HCT116 (cell line): ENCODE data around the gene RAP1GAP2. TPM values are rescaled to one million over a fixed set of nuclear protein-coding genes. Genes with fewer than 3 reads are reported as not detected.
A peak's percentile ranks its signal among the peaks of the same experiment; 100 is the strongest.

Source experiments
- ATAC-seq: fragments of 200-7000 bp; cut with Tn5 transposase; 2 replicates; pipeline ENCODE4 v1.9.1; 2020; ENCODE audit warnings: mild to moderate bottlenecking, moderate library complexity
- BruUV-seq: library from RNA; stranded (reverse); fragments of 400-500 nt; replicated peaks from 2 replicates; lab custom pipeline; 2021; lab: Mats Ljungman, UMichigan
- CTCF ChIA-PET: fragments of 300-600 bp; sonication (Branson Sonifier 250); formaldehyde crosslinking; loops from one replicate; lab custom pipeline; 2021; ENCODE audit warnings: antibody characterized with exemption; lab: Charles Lee
- POLR2A ChIA-PET: fragments of 300-600, 350-600 bp; sonication (Branson Sonifier 250); formaldehyde crosslinking; loops from one replicate; lab custom pipeline; 2021; ENCODE audit warnings: antibody characterized with exemption; lab: Charles Lee
- RAD21 ChIA-PET, 2 experiments: fragments of 300-600 bp; sonication (Branson Sonifier 250); formaldehyde crosslinking; loops; one replicate each; lab custom pipeline; 2023; ENCODE audit warnings: low total read pairs in 2 of 2; ENCODE audit not compliant: uncharacterized antibody in 2 of 2, unreplicated experiment in 2 of 2, low non-redundant PET in 1 of 2; lab: Charles Lee
- DNase-seq: peaks from one replicate; pipeline ENCODE4 v3.0.0-alpha.2; 2010; ENCODE audit warnings: low read depth, low spot score
- H2AFZ ChIP-seq: fragments of 200-600 bp; shearing (Covaris generic), sonication (generic); 2 replicates; pipeline ENCODE4 v1.6.1; 2017; ENCODE audit warnings: low read depth, mixed run types, mixed read lengths, antibody characterized with exemption, low read length; ENCODE audit not compliant: poor library complexity, severe bottlenecking
- H3K27ac ChIP-seq: 2 replicates; pipeline ENCODE4 v1.5.1; 2012; ENCODE audit warnings: low read depth, low read length
- H3K27me3 ChIP-seq: fragments of 200-600 bp; sonication (generic); 2 replicates; pipeline ENCODE4 v1.6.1; 2016; ENCODE audit warnings: mixed run types, low read length, mixed read lengths; ENCODE audit not compliant: insufficient read depth
- H3K36me3 ChIP-seq, 2 experiments: fragments of 200-500 bp in 1 of 2; fragments of 200-600 bp in 1 of 2; sonication (Bioruptor generic) in 1 of 2; sonication (generic) in 1 of 2; 2 replicates each; pipeline versions ENCODE4 v1.5.1 to v1.6.1; 2014 to 2016; ENCODE audit warnings: low read length in 2 of 2, inconsistent platforms in 1 of 2, mixed read lengths in 1 of 2, mixed run types in 1 of 2; ENCODE audit not compliant: insufficient read depth in 2 of 2, control insufficient read depth in 1 of 2
- H3K4me1 ChIP-seq, 2 experiments: fragments of 200-600 bp in 1 of 2; sonication (generic) in 1 of 2; 2 replicates each; pipeline versions ENCODE4 v1.5.1 to v1.6.1; 2012 to 2017; ENCODE audit warnings: low read length in 2 of 2, inconsistent platforms in 1 of 2, mild to moderate bottlenecking in 1 of 2, mixed read lengths in 1 of 2, mixed run types in 1 of 2, moderate library complexity in 1 of 2; ENCODE audit not compliant: insufficient read depth in 2 of 2, control insufficient read depth in 1 of 2
- H3K4me2 ChIP-seq: fragments of 200-600 bp; sonication (generic); 2 replicates; pipeline ENCODE4 v1.6.1; 2017; ENCODE audit warnings: mixed run types, low read length, mixed read lengths
- H3K4me3 ChIP-seq, 2 experiments: fragments of 200-600 bp in 1 of 2; sonication (generic) in 1 of 2; replicated peaks in 1 of 2; 2 replicates each; pipeline ENCODE4 v1.5.1; 2011 to 2016; ENCODE audit warnings: low read length in 2 of 2, control low read depth in 1 of 2, low read depth in 1 of 2, mild to moderate bottlenecking in 1 of 2, mixed read lengths in 1 of 2, mixed run types in 1 of 2
- H3K79me2 ChIP-seq: fragments of 200-600 bp; sonication (generic); 2 replicates; pipeline ENCODE4 v1.6.1; 2017; ENCODE audit warnings: mild to moderate bottlenecking, mixed run types, low read length, moderate library complexity, mixed read lengths; ENCODE audit not compliant: insufficient read depth
- H3K9ac ChIP-seq: fragments of 200-600 bp; sonication (generic); 2 replicates; pipeline ENCODE4 v1.6.1; 2016; ENCODE audit warnings: low read length, mixed read lengths
- H3K9me2 ChIP-seq: fragments of 200-600 bp; sonication (generic), shearing (Covaris generic); 2 replicates; pipeline ENCODE4 v1.6.1; 2017; ENCODE audit warnings: mixed run types, mild to moderate bottlenecking, moderate library complexity; ENCODE audit not compliant: insufficient read depth
- H3K9me3 ChIP-seq, 2 experiments: fragments of 200-500 bp in 1 of 2; fragments of 200-600 bp in 1 of 2; sonication (Bioruptor generic) in 1 of 2; sonication (generic) in 1 of 2; 2 replicates each; pipeline ENCODE4 v1.6.1; 2014 to 2017; ENCODE audit warnings: low read length in 2 of 2, mixed read lengths in 2 of 2, inconsistent platforms in 1 of 2, low read depth in 1 of 2, mild to moderate bottlenecking in 1 of 2, mixed run types in 1 of 2, moderate library complexity in 1 of 2; ENCODE audit not compliant: control insufficient read depth in 1 of 2, insufficient read depth in 1 of 2
- H4K20me1 ChIP-seq: fragments of 200-600 bp; sonication (generic), shearing (Covaris generic); 2 replicates; pipeline ENCODE4 v1.6.1; 2017; ENCODE audit warnings: mixed run types, mild to moderate bottlenecking, moderate library complexity; ENCODE audit not compliant: insufficient read depth
- CBX3 ChIP-seq: IDR thresholded peaks from 2 replicates; pipeline ENCODE4 v1.6.1; 2012; ENCODE audit warnings: low read depth
- CTCF ChIP-seq, 3 experiments: fragments of 200-600 bp in 1 of 3; sonication (generic) in 1 of 3; IDR thresholded peaks in 2 of 3; conservative IDR thresholded peaks in 1 of 3; 2 replicates each; pipeline ENCODE4 v1.5.1; 2012 to 2017; ENCODE audit warnings: low read depth in 2 of 3, low read length in 2 of 3, antibody characterized with exemption in 1 of 3, borderline replicate concordance in 1 of 3, control low read depth in 1 of 3, mild to moderate bottlenecking in 1 of 3, mixed read lengths in 1 of 3, mixed run types in 1 of 3, moderate library complexity in 1 of 3; ENCODE audit not compliant: insufficient read depth in 1 of 3
- EZH2phosphoT487 ChIP-seq: fragments of 200-600 bp; IDR thresholded peaks from 2 replicates; pipeline ENCODE4 v1.6.1; 2018; ENCODE audit warnings: antibody characterized with exemption, borderline replicate concordance
- FOSL1 ChIP-seq: IDR thresholded peaks from 2 replicates; pipeline ENCODE4 v1.6.1; 2012; ENCODE audit warnings: low read depth
- POLR2A ChIP-seq: IDR thresholded peaks from 2 replicates; pipeline ENCODE4 v1.7.0; 2011; ENCODE audit warnings: borderline replicate concordance; ENCODE audit not compliant: insufficient read depth, insufficient read length; ENCODE audit errors: extremely low read depth
- POLR2AphosphoS5 ChIP-seq: IDR thresholded peaks from 2 replicates; pipeline ENCODE4 v1.6.1; 2011; ENCODE audit warnings: mild to moderate bottlenecking, low read depth, low read length, moderate library complexity
- RAD21 ChIP-seq: IDR thresholded peaks from 2 replicates; pipeline ENCODE4 v1.6.1; 2012; ENCODE audit warnings: low read depth, mild to moderate bottlenecking
- REST ChIP-seq: IDR thresholded peaks from 2 replicates; pipeline ENCODE4 v1.6.1; 2012; ENCODE audit warnings: low read depth
- SRF ChIP-seq: IDR thresholded peaks from 2 replicates; pipeline ENCODE4 v1.6.1; 2012; ENCODE audit warnings: low read depth
- TCF7L2 ChIP-seq: IDR thresholded peaks from 2 replicates; pipeline ENCODE4 v1.7.0; 2011; ENCODE audit warnings: borderline replicate concordance, inconsistent platforms; ENCODE audit not compliant: insufficient read depth, insufficient read length; ENCODE audit errors: extremely low read depth
- YY1 ChIP-seq: IDR thresholded peaks from 2 replicates; pipeline ENCODE4 v1.6.1; 2011; ENCODE audit warnings: low read length, low read depth, moderate library complexity, mild to moderate bottlenecking; ENCODE audit not compliant: insufficient replicate concordance; ENCODE audit errors: extremely low read depth
- intact Hi-C: fragments of 100-400 bp; cut with micrococcal nuclease; formaldehyde crosslinking; loops from 2 replicates; pipeline ENCODE4 v1.10.0; 2022
- total RNA-seq: library from RNA; stranded (reverse); gene quantifications from one replicate; pipeline ENCODE4 v1.2.1, GENCODE V29; 2021; ENCODE audit not compliant: unreplicated experiment

The RAP1GAP2 gene
- total RNA-seq, 1 experiment from 2014 or later, result 54.6 TPM

GRCh38 chr17:2871205-2871604 lies 75.0 kb downstream of the RAP1GAP2 start:
- no TSS peak for BruUV-seq
- no peaks in the 10 kb centered on the region for H3K27me3 ChIP-seq
- no peak overlapping the region for H3K4me3 ChIP-seq
- DNase-seq, result no peak
- peak overlapping the region; percentile 47 for H3K4me2 ChIP-seq
- H3K36me3 ChIP-seq, result no peaks in the 10 kb centered on the region
- no peaks in the 10 kb centered on the region for H3K9me2 ChIP-seq
- H2AFZ ChIP-seq, result no peak overlapping the region
- H4K20me1 ChIP-seq, result no peaks in the 10 kb centered on the region
- no peak overlapping the region for H3K27ac ChIP-seq
- RAD21 ChIA-PET, result no interaction called here
- CTCF ChIA-PET, result no interaction called here
- intact Hi-C loops, result no loop called here
- POLR2A ChIA-PET, result no interaction called here
- no peaks in the 10 kb centered on the region for H3K79me2 ChIP-seq
- H3K9me3 ChIP-seq, result no peaks in the 10 kb centered on the region
- peaks cover 2 to 30% of the 10 kb centered on the region in 2 experiments; a peak in 3 of 4 replicates for H3K4me1 ChIP-seq
- ATAC-seq, result peak; percentile 65
- TF ChIP-seq SRF, result no peak
- TF ChIP-seq RAD21, result no peak
- TF ChIP-seq YY1, result no peak
- TF ChIP-seq REST, result no peak
- TF ChIP-seq CTCF (IDR thresholded peaks at IDR 0.05 in 2 of 3, conservative IDR thresholded peaks at IDR 0.05 in 1 of 3; ENCODE audit: borderline replicate concordance in 1 of 3, insufficient read depth in 1 of 3, low read depth in 2 of 3, low read length in 2 of 3), result no peak
- TF ChIP-seq EZH2phosphoT487, result no peak
- no peak for TF ChIP-seq POLR2A
- TF ChIP-seq CBX3, result no peak
- no peak for TF ChIP-seq FOSL1
- TF ChIP-seq TCF7L2, result no peak
- no peak for TF ChIP-seq POLR2AphosphoS5
- TF ChIP-seq, all 23 proteins: peak for 0
- H3K9ac ChIP-seq, result no peak overlapping the region
